GM21825 (cell line): ENCODE measurements around the gene DLK1.

ENCODE experiments used
- ATAC-seq: cut with Tn5 transposase; IDR thresholded peaks from one replicate; pipeline ENCODE4 v1.9.1; 2021; ENCODE audit warnings: mild to moderate bottlenecking, moderate library complexity; ENCODE audit not compliant: unreplicated experiment

The DLK1 gene

GRCh38 chr14:100713705-100714104 is 13.0 kb upstream of the DLK1 start:
- no peak for ATAC-seq

GRCh38 chr14:100714258-100714892 is 12.3 kb upstream of the DLK1 start:
- no peak for ATAC-seq

GRCh38 chr14:100715332-100715731 is 11.4 kb upstream of the DLK1 start:
- no peak for ATAC-seq

GRCh38 chr14:100715803-100716202 is 10.9 kb upstream of the DLK1 start:
- ATAC-seq = no peak

- ATAC-seq = no peak
These were observed 9.3 kb upstream of the DLK1 start for GRCh38 chr14:100717386-100717785.

- no peak for ATAC-seq
These were observed 6.6 kb upstream of the DLK1 start for GRCh38 chr14:100719976-100720520.

- no peak for ATAC-seq
These were observed 5.1 kb upstream of the DLK1 start for GRCh38 chr14:100721568-100721967.

GRCh38 chr14:100722367-100722766 is 4.3 kb upstream of the DLK1 start:
- no peak for ATAC-seq

GRCh38 chr14:100723135-100723829 is 3.4 kb upstream of the DLK1 start:
- ATAC-seq = no peak

- ATAC-seq = no peak
These were observed 2.8 kb upstream of the DLK1 start for GRCh38 chr14:100723830-100724437.

- ATAC-seq = no peak
These were observed 2.2 kb upstream of the DLK1 start for GRCh38 chr14:100724536-100724935.

GRCh38 chr14:100725587-100726387 is 905 bp upstream of the DLK1 start:
- ATAC-seq = no peak

GRCh38 chr14:100727086-100727872 is 587 bp downstream of the DLK1 start:
- ATAC-seq = no peak

GRCh38 chr14:100727873-100728240 is 1.2 kb downstream of the DLK1 start:
- no peak for ATAC-seq

GRCh38 chr14:100728962-100729361 is 2.3 kb downstream of the DLK1 start:
- ATAC-seq = no peak

- no peak for ATAC-seq
These were observed 3.3 kb downstream of the DLK1 start for GRCh38 chr14:100729982-100730381.

- no peak for ATAC-seq
These were observed 3.9 kb downstream of the DLK1 start for GRCh38 chr14:100730581-100730980.

GRCh38 chr14:100731011-100731670 is 4.4 kb downstream of the DLK1 start:
- ATAC-seq = no peak

GRCh38 chr14:100731846-100732765 is 5.4 kb downstream of the DLK1 start:
- no peak for ATAC-seq
